Posterior cingulate gyrus (tissue), 11 donors: ENCODE results near the gene ZDHHC3.
"Not testable (repeated sequence)": the region's sequence is repeated elsewhere in the genome, so short reads cannot be mapped to it uniquely, and the experiment has no call there.

Experiments
- DNase-seq, 10 donors: peaks; one replicate each; pipeline versions ENCODE4 v3.0.0 to v3.0.0-alpha.2; 2020 to 2021; ENCODE audit warnings: mixed read lengths in 3 of 10
- intact Hi-C: fragments of 100-400 bp; cut with DNase I; formaldehyde crosslinking; loops from one replicate; pipeline ENCODE4 v1.15.1; 2023

ZDHHC3 gene

GRCh38 chr3:44968447-44968858 lies 7.5 kb downstream of the ZDHHC3 start:
- no peak for DNase-seq
- intact Hi-C loops: no loop called here

- intact Hi-C loops: no loop called here
- DNase-seq: no peak
These were observed 9.1 kb downstream of the ZDHHC3 start for GRCh38 chr3:44966795-44967278.

- DNase-seq: no peak
- intact Hi-C loops: no loop called here
These were observed 10.8 kb downstream of the ZDHHC3 start for GRCh38 chr3:44965165-44965564.

DNA sequence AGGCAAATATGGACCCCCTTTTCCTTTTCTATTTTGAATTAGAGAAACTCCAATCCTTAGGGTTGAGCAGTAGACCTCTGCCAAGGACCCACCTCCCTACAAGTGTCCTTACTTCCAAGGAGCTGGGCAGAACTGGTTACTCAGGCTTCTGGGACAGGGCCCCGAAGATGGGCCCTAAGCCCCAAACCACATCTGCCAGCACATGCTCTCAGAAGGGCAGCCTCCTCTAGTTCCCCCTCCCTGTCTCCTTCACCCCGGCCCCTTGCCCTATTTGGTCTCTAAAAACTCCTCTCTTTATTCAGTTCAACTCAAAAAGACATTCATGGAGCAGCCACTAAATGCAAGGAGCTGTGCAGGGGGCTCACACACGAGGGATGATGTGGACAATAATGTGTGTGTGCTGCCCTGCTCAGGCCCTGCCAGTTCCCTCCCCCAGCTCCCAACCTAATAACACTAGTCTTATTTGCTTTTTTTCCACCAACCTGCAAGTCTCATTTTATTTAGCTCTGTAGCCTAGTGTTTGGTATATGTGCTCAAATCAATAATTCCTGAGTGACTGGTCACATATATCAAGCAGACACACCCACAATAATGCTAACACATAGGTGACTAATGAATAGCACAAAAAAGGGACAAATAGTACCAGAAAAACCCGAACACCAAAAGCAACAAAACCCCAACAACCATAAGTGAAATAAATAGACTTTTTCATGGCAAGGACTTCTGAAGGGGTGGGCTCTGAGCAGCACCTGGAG lies 12.2 kb downstream of the ZDHHC3 start:
- intact Hi-C loops: no loop called here
- DNase-seq: no peak

DNA sequence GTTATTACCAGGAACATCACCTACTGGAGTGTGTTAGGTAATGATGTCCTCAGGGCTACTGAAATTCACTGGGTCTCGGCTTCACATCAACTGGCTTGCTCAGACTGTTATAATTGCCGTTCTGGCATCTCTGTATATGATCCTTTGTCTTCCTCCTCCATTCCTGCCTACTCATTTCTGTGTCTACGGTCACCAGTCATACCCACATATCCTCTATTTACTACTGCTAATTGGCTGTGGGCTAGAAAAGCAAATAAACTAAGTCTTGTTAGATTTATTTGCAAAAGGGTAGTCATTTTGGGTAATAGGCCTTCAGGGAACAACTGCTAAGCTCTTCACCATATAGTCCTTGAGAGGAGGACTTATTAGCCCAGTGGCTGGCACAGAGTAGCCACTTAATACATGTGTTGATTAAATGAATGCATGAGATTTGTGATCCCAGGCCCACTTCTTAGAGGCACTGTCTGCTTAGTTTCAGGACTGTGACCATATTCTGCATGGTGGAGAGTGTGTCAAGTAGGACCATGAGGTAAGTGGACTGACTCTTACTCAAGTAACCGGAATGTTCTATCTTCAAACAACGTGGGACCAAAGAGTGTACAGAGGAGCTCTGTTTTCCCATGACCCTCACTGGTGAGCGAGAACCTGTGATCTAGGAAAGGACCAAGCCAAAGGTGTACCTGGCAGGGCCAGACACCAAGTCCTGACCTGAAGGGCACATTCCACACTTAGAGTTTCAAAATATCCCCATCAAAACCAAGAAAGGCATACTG lies 13.2 kb downstream of the ZDHHC3 start:
- intact Hi-C loops: no loop called here
- no peak for DNase-seq

DNA sequence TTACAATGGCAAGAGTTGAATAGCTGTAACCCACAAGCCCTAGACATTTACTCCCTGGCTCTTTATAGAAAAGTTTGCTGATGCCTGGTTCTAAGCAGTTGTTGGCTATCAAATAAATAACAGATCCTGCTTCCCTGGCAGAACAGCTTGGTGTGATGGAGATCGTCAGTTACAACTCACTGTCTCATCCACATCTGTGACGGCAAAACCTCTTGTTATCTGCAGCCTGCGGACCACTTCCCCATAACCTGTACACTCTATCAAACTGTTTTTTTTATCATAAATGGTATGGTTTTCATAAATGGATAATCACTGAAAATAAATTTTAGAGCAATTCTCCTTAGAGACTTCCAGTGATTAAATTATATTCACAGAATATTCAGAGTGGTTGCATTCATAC lies 14.1 kb downstream of the ZDHHC3 start:
- intact Hi-C loops: no loop called here
- DNase-seq: no peak

DNA sequence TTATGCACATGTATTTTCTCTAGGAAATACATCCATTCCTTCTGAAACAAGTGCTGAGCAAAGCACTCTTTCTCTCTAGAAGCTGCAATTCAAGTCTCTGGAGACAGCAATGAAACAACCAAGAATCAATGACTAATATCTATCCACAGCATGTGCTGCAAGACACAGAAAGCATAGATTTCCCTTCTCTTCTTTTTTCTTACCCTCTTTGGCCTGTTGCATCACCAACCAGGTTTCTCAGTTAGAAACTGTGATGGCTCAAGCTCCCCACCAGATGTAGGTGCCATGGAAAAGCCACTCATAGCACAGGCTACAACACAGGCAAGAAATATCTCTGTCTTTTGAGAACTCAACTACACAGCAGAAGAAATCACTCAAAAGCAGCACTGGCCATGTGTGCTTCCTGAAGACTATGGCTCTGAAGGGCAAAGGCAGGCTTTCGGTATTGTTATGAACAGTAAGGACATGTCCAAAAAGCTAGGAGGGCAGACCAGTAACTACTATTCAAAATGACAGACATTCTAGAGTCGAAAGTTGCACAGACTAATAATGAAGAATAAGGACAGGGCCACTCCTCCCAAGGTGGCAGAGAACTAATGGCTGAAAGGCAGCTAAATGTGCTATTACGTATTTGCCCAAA lies 15.5 kb downstream of the ZDHHC3 start:
- intact Hi-C loops: no loop called here
- no peak for DNase-seq

- DNase-seq: no peak
- intact Hi-C loops: no loop called here
These were observed 17.6 kb downstream of the ZDHHC3 start for GRCh38 chr3:44958386-44958785.

GRCh38 chr3:44957986-44958385 lies 18.0 kb downstream of the ZDHHC3 start:
- intact Hi-C loops: no loop called here
- no peak for DNase-seq

DNA sequence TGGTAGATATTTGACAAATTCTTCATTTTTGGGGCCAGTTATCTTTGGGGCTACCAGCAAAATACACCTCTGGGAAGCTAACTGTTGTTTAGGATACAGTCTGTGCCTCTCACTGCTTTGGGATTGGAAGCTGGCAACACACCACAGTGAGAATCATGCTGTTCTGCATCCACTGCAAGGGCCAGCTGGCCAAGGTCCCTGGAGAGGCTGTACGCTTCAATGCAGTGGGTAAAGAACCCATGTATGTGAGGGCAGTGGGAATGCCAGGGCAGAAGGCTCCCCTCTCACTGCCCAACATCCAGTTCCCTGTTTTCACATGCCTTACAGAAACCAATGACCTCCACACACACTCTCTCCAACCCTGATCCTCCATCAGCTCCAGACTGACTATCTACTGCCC lies 20.1 kb downstream of the ZDHHC3 start:
- intact Hi-C loops: no loop called here
- DNase-seq: no peak

- intact Hi-C loops: no loop called here
- DNase-seq: peak in 1 of 10 donors; percentile 60
These were observed 21.0 kb downstream of the ZDHHC3 start for GRCh38 chr3:44954962-44955361.

DNA sequence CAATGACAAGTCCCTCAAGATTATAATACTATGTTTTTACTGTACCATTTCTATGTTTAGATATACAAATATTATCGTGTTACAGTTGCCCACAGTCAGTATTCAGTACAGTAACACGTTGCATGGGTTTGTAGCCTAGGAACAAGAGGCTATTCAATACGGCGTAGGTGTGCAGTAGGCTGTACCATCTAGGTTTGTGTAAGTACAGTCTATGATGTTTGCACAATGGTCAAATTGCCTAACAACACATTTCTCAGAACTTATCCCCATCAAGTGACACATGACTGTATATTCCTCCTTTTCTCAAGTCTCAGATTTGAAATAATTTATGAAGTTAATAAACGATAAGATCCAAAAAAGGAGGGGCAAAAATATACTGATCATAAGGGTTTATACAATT lies 21.7 kb downstream of the ZDHHC3 start:
- DNase-seq: no peak
- intact Hi-C loops: no loop called here

GRCh38 chr3:44952689-44953088 lies 23.3 kb downstream of the ZDHHC3 start:
- no peak for DNase-seq
- intact Hi-C loops: no loop called here

- intact Hi-C loops: no loop called here
- no peak for DNase-seq
These were observed 25.7 kb downstream of the ZDHHC3 start for GRCh38 chr3:44950275-44950734.

GRCh38 chr3:44949770-44950169 lies 26.2 kb downstream of the ZDHHC3 start:
- intact Hi-C loops: not testable (repeated sequence)

GRCh38 chr3:44948239-44948638 lies 27.7 kb downstream of the ZDHHC3 start:
- intact Hi-C loops: no loop called here
- no peak for DNase-seq

More at GRCh38 chr3:44949770-44950169, 26.2 kb downstream of the ZDHHC3 start:
- DNase-seq: not testable (repeated sequence)

DNA sequence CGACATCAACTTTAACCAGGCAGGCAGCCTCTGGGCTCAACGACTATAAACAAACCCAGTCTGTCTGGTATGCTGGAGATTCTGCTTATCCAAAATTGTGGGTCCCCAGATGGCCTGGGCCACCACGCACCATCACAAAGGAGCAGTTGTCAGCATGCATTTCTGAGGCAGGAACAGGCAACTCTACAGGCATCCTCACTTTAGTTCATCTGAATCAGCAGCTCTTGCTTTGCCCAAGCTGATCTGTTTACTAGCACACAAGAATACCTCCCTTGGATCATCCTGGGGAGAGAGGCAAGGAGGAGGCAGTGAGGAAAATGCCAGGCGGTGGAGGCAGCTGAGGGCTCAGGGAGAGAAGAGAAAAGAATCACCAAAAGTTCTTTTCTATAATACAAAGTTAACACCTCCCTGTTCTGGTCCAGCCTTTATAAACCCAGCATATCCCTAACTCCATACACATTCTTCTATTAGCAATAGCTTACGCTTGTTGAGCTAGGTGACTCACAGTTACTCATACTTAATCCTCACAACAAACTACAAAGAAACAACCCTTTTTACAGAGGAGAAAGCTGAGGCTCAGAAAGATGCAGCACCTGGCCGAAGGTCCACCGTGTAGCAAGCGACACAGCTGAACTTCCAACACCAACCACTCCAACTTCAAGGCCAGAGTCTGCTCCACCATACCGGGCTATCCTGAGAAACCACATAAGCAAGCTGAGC lies 33.6 kb downstream of the ZDHHC3 start:
- intact Hi-C loops: no loop called here
- no peak for DNase-seq

DNA sequence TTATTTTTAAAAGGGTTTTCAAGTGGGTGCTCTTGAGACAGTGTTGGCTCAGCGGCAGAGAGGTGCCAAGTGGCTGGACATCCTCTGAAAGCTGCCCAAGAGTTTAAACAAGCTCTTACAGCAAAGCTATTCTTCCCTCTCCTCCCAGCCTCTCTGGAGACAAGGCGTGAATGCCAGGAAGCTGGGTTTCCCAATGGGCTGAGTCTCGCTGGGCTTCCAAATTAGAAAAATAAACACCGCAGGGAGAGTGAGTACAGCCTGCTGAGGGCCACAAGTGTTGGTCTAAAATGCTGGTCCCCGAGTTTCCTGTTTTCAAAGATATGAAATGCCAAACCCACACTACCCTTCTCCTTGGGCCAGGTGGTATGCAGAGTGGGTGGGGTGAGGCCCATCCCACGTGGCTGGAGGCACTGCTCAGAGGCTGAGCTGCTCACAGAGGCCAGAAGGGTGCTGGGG lies 36.4 kb downstream of the ZDHHC3 start:
- DNase-seq: no peak

DNA sequence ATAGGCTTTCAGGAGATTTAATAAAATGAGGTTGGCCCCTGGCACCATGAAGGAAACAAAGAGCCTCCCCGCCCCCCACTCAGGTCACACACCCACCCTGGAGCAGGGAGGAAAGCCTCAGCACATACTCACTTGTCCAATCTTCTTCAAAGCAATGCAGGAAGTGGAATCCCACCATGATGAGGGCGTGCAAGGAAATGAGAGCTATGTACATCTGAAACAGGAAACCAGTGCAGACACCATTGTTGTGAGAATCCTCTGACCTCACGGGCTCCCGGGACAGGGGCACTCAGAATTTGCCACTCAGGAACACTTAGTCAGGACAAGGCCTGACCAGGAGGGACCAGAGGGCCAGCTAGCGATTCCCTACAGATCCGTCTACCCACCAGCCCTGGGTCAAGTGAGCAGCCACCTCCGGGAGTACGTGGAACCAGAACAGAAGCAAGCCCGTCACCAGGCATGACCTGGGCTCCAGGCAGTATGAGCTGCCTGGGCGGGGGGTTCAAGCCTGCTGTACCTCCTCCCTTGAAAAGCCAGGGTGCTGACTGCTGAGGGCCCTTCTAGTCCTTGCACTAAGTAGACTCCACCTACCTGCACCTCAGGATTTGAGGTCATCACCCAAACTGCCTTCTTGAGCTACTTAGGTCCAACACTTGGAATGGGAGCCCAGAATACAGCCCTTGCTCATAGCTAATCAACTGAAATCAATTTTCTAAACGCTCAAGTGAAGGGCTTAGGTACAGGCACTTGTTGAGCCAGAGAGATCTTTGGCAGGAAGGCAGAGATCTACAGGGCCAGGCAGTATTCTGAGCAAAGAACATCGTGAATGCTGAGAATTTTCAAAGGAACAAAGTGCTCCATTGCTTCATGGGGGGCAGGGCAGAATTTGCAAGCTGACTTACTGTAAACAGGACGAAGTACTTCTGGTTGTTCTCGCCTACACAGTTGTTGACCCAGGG lies 42.7 kb downstream of the ZDHHC3 start:
- intact Hi-C loops: no loop called here
- no peak for DNase-seq

More for the DNA sequence above, 36.4 kb downstream of the ZDHHC3 start:
- intact Hi-C loops: no loop called here
